NCI-H128 (cell line): Measurements from ENCODE around the gene PGLYRP1.

Source experiments
- DNase-seq: peaks from one replicate; lab custom pipeline; 2025; ENCODE audit not compliant: unreplicated experiment; lab: John Stamatoyannopoulos, UW

Gene PGLYRP1

DNA sequence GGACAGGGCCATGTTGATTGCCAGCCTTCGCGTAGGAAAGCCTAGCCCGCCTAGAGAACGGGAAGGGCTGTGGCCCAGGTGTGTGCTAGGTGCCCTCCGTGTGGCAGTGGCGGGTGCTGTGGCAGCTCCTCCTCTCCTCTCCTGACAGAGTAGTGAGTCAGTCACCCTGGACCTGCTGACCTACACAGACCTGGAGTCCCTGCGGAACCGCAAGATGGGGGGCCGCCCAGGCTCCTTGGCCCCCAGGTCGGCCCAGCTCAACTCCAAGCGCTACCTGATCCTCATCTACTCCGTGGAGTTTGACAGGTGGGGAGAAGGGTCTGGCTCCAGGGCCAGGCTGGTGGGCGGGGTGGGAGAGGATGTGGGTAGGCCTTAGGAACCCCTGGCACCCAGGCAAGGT, 16.4 kb downstream of the PGLYRP1 start:
- no peak for DNase-seq

DNA sequence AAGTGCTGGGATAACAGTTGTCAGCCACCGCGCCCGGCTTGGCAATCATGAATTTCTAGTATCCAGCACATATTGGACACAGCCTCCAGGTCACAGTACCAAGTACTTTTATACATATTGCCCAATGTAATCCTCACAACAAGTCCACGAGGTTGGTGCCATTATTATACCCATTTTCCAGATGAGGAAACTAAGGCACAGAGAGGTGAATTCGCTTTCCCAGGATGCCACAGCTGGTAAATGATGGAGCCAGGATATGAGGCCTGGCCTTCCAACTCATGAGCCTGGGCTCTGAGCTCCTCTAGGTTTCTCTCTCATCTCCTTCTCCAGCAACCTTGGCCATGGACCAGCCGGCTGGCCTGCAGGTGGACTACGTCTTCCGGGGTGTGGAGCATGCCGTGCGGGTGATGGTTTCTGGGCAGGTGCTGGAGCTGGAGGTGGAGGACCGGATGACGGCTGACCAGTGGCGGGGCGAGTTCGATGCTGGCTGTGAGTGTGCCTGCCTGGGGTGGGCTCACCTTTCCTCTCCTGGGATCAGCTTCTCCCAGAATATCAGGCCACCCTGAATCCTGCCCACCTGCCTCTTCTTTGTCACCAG, 20.1 kb downstream of the PGLYRP1 start:
- DNase-seq, result no peak

DNA sequence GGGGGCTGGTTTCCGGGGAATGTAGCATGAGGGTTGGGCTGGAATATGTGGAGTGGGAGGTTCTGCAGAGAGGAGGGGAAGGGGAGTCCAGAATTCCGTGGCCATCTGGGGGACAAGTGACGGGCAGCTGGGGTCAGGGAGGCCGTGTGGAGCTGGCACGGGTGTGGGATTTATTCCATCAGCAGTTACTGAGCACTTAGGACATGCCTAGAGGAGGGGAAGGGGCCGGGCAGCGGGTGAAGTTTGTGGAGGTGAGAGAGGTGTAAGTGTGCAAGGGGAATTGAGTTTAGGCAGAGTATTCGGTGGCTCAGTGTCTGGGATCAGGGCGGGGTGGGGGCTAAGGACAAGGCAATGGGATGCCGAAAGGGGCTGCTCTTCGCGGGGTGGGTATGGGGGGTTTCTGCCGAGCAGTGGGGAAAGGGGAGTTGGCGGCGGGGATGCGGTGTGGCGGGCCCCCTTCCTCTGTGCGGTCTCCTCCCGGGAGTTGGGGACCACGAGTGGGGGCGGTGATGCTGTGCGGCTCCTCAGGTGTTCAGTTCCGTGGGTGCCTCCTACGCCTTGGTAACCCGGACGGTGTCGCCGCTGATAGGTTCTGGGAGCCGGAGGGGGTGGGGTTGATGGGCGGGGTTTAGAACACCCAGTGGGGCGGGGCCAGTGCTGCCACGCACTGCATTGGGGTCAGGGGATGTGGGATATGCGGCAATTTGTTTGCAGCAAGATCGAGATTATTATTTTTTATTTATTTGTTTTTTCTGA, 22.2 kb downstream of the PGLYRP1 start:
- no peak for DNase-seq

DNA sequence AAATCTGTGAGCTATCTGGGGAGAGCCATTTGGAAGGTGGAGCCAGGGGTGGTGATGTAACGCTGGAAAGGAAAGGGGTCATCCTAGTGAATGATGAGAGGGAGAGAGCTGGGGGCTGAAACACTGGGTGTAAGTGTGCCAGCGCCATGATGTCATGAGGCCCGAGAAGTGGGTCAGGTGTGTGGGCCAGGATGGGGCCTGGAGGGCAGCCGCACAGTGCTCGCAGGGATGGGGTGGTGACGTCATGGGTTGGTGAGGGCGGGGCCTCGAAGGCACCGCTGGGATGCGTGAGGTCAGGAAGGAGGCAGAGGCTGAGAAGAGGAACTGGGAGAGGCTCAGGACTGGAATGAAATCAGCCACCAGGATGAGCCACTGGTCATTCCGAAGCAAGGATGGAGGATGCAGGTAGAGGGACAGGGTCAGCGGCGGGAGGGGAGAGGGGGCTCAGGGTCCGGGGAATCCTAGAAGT, 23.2 kb downstream of the PGLYRP1 start:
- no peak for DNase-seq

DNA sequence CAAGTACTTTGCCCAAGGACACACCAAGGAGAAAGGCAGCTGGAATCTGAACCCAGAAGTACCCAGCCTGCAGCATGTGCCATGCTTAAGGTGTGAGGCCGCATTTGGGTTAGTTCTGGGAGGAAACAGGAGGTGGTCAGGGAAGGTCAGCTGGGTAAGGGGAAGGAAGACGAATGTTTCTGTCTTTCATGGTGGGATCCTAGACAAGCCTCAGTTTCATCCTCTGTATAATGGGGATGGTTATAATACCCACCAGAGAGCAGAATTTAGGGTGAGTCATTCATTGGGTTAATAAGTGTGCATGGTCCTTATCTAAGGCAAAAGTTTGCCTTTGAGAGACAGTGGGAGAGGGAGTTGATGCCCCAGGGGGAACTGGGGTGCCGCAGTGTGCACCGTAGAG, 24.0 kb downstream of the PGLYRP1 start:
- DNase-seq, result no peak

DNA sequence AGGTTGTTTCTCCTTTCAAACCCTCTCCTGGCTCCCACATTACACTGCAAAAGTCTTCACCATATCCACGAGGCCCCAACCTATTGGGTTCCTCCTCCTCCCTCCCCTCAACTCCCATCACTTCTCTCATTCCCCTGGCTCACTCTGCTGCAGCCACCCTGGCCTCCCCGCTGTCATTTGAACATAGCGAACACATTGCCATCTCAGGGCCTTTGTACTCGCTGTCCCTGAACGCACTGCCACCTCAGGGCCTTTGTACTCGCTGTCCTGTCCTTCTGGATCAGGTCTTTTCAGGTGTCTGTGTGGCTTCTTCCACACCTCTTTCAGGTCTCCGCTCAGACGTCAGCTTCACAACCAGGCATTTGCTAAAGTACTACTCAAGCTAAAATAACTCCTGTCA, 25.9 kb downstream of the PGLYRP1 start:
- no peak for DNase-seq

DNA sequence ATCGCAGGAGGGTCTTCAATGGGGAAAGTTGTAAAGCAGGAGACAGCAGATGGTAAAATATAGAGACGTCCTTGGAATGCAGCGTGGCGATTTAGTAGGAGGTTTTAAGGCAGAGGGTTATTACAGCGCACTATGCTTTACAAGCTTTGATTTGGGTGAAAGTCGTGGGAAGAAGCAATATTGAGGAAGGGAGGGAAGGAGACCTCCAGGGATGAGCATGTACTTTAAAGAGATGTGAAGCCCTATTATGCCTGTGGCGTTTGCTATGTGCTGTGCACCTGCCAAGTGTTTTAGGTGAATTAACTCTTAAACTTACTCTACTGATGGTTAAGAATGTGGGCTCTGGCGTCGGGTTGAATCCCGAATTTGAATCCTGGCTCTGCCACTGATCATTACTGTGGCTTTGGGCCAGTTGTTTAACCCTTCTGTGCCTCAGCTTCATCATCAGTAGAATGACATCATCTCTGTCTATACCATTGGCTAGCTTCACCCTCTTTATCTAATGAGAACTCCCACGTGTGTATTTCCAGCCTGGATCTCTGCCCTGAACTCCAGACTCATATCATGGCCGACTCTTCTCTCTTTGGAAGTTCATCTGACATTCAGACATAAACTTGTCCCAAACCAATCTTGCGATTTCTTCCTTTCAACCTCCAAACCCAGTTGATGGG, 27.0 kb downstream of the PGLYRP1 start:
- no peak for DNase-seq

DNA sequence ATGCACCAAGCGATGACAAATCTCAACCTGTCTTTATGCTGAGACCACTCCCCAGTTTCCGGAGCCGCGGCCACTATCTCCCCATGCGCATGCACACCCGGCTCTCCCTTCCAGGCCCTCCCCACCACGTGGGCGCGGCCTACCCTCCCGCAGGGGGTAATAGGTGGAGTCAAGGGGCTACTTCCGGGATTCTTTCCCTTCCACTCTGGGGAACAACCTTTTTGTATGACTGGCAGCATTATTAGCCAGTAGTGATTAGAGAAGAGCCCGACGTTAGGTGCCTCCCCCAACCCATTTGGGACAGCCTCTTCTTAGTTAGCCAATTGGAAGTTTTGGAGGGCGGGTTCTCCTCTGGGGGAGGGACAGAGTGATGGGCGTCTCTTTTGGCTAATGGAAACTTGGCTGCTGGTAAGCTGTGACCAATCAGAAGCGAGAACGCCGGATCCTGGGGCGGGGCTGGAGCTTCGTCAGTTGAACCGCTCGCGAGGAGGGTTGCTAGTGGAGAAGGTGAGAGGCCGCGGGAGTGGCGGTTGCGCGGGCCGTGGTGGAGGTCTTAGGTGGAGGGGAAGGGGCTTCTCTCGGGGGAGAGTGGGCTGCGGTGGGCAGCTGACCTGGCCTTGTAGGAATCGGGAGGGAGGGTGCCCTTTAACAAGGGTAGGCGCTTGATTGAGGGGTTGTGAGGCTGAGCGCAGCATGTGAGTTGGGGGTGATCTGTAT, 27.7 kb downstream of the PGLYRP1 start, which contains the start of gene CCDC61:
TSS of gene CCDC61 (plus strand) at position 470 of the 717 bp plus-strand sequence. CDS start 7,552 bp downstream, outside the sequence.
- peak; percentile 100 for DNase-seq

DNA sequence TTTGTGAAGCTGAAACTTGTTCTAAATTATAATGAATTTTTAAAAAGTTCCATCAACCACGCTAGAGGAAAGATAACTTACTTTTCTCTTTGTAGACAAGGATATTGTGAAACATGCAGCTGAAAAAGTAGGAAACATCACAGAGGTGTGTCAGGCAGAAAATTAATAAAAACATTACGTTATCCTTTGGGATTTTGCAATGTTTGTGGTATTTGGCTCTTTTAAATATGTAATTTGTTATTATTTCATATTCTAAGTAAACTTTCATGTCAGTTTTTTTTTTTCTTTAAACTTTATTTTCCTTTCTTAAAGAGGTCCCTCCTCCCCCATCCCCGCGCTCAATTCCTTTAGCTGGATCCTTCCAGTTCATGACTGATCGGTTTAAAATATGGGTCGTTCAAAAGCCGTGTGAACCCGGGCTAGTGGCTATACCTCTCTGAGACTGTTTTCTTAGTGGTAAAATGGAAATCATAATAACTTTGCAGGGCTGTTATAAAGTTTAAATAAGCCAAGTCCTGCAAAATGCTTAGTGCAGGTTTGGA, 28.3 kb downstream of the PGLYRP1 start:
- no peak for DNase-seq

DNA sequence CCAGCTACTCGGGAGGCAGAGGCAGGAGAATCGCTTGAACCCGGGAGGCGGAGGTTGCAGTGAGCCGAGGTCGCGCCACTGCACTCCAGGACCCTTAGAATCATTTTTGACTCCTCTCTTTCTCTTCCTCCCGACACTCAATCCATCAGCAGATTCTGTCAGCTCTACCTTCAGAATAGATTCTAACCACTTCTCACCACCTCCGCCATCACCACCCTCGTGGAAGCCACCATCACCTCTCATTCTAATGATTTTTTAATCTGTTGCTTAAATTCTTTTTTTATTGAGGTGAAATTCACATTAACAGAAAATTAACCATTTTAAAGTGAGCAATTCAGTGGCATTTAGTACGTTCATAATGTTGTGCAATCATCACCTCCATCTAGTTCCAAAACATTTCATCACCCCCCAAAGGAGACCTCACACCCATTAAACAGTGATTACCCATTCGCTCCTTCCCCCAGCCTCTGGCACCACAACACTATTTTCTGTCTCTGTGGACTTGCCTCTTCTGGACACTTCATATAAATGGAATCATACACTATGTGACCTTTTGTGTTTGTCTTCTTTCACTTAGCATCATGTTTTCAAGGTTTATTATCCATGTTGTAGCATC, 32.6 kb downstream of the PGLYRP1 start:
- DNase-seq, result no peak

DNA sequence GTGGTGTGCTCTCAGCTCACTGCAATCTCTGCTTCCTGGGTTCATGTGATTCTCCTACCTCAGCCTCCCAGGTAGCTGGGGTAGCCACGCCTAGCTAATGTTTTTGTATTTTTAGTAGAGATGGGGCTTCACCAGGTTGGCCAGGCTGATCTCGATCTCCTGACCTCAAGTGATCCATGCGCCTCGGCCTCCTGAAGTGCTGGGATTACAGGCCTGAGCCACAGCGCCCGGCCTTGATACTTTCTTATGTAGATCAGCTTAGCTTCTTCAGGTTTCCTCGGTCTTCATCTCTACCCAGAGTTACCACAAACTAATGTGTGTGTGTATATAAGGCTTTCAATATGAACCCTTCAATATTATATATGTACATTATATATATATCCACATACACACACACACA, 37.5 kb downstream of the PGLYRP1 start:
- no peak for DNase-seq

DNA sequence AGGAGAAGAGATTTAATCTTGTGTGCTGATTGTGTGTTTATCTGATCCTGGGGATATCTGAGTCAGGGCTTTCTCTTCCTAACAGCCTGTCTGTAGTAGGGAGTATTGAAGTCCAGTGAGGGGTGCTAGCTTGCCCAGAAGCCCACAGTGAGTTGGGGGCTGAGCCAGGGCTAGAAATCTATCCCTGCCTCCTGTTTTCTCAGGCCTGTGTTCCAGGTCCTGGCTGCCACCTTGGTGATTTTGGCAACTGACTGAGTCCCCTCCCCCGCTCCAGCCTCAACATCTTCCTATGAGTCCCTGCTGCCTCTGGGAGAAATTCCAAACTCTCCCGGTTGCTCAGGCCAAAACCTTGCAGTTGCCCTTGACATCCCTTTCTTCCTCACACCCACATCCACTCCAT, 41.5 kb downstream of the PGLYRP1 start:
- DNase-seq, result no peak

DNA sequence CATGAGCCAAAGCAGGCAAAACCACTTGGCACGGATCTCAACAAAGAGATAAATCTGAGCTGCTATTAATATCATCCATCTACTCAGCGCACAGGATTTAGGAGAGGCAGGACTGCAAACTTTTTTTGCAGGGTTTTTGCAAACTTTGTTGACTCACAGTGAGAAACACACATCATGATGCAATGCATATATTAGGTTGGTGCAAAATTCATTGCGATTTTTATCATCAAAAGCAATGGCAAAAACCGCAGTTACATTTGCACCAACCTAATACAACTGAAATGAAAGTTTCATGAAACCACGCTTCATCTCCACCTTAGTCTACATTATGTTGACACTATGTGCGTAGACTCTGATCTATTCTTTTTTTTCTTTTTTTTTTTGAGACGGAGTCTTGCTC, 44.7 kb downstream of the PGLYRP1 start:
- no peak for DNase-seq

DNA sequence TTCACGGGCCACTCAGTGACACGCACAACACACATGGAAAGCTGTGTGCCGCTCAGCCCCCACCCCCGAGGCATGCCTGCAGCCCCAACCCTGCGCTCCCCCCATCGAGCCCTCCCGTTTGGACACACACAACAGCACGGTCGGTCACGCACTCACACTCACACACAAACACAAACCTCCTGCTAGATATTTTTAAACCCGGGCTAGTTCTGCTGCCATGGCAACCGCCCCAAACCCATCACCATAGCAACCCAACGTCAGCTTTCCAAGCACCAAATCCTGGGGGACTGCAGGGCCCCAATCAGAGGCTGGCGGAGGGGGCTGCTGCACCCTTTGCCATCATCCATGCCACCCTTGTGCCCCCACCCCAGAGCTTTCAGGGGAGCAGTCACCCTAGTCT, 46.7 kb downstream of the PGLYRP1 start:
- DNase-seq, result no peak

DNA sequence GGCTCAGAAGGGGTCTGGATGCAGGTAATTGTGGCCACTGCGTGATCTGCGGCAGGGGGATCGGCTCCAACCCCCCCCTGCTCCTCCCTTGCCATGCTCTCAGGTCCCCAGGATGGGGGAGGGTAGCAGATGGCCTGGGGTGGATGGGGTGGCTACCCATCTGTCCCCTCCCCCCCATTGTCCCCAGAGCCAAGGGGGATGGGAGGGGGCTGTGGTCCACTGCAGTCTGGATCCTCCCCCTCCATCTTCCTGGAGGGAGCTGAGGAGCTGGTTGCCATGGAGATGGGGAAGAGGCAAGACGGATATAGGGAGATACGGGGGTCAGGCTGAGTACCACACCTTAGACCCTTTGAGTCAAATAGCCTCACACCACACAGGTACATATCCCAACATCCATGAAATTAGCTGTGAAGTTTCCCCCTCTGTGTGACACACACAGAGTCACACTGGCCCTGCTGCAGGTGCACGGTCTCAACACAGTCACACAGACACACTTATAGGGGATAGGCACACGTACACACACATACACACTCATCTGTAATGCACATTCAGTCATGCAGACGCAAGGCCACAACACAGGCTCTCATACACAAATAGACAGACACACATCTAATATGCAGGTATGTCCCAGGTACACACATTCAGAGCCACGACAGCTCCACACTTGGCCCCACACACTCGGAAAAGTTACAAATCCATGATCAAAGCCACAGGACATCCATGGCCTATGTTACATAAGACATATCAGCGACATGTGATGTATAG, 47.4 kb downstream of the PGLYRP1 start:
- no peak for DNase-seq

DNA sequence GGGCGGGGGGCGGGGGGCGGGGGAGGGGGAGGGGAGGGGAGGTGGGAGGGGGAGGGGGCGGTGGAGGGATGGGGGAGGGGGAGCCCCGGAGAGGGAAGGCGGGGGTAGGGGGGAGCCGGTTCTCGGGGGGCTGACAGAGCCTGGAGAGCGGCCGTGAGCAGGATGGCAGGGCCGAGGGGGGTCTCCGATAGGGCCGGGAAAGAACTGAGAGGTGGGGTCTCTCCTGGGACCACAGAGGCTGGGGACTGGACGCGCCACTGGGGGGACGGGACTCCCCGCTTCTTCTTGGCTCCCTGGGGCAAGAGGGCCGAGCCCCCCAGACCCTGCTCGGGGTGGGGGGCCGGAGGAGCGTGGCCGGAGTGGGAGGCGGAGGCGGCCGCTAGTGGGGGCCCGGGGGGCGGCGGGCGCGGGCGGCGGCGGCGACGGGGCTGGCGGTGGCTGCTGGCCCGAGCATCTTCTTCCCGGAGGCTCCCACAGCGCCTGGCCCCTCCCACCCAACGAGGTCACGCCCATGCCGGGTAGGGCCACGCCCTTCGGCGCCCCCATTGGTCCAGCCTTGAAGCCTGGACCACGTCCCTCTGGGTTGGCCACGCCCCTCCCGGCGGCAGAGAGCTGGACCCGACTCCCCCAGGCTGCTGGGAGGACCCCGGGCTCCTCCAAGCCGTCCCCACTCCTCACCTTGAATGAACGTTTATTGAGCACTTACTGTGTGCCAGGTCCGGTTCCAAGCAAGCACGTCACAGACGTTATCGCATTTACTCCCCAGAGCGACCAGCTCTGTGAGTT, 49.1 kb downstream of the PGLYRP1 start, which contains the start of gene NOVA2:
TSS of gene NOVA2 (minus strand) at position 313 of the 786 bp plus-strand sequence. CDS start 514 bp downstream, outside the sequence.
- DNase-seq, result peak; percentile 79

DNA sequence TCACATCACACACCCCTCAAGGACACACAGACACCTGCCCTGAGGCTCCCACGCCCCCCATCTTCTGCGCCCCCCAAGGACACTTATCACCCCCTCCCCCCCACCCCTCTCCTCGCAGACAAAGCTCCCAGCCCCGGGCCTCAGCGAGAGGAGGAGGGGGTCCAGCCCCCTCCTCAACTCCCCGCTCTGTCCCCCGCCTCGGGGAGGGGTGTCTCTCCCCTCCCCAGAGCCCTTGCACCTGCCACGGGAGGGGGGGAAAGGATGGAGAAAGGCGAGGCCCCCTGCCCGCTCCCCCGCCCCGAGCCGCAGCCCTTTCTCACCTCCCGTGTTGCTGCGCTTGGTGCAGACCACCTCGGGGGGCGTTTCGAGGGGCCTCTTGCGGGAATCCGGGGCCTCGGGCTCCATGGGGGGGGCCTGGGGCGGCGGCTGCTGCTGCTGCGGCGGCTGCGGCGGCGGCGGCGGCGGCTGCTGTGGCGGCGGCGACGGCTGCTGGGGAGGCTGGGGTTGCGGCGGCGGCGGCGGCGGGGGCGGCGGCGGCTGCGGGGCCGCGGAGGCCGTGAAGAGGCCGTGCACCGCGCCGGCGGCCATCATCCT, 49.8 kb downstream of the PGLYRP1 start:
- DNase-seq, result no peak

DNA sequence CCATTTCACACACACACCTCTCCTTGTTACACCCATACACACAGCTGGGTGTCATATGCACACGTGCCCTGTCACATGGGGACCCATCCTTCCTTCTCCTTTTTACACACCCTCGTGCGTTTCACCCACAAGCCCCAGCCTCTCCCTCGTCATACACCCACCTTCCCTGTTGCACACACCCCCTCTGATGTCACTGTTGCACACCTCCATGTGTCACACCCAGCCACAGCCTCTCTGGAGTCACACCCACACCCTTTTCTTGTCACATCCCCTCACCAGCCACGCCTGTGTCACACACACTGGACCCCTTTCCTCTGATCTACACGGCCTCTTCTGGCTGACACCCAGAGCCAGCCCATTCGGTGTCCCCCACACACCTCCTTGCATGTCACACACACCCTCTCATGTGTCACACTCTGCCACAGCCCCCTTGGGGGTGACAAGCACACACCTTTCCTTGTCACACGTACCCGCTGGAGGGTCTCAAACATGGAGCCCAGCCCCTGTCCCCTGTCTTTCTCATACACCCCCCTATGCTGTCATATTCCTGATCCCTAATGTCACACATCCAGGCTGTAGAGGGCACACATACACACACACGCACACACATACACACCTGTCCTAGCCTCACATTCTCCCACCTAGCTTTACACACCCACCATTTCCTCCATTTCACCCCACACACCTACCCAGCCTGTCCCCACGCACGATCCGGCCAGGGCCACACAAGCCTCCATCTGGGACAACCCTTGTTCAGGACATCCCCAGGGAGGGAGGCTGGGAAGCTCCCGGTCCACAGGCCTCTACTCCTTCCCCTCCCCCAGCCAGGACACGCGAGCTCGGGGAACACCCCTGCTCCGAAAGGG, 50.5 kb downstream of the PGLYRP1 start:
- no peak for DNase-seq
